SK-N-SH (cell line): Measurements from ENCODE around the gene SMARCA4. TPM values are rescaled to one million over a fixed set of nuclear protein-coding genes. Genes with fewer than 3 reads are reported as not detected.

ENCODE experiments used
- CTCF ChIA-PET: fragments of 300-600, 350-600 bp; formaldehyde crosslinking; extraction: SDS; loops from one replicate; lab custom pipeline; 2021; lab: Yijun Ruan, JAX
- POLR2A ChIA-PET: fragments of 350-600 bp; sonication (Branson Sonifier 250); formaldehyde crosslinking; extraction: SDS; loops from one replicate; lab custom pipeline; 2020; ENCODE audit warnings: antibody characterized with exemption, inconsistent platforms; lab: Yijun Ruan, JAX
- DNase-seq: peaks from one replicate; pipeline ENCODE4 v3.0.0; 2012
- H2AFZ ChIP-seq: fragments of 200-600 bp; sonication (generic); 2 replicates; pipeline ENCODE4 v1.8.1; 2016; ENCODE audit warnings: antibody characterized with exemption, mild to moderate bottlenecking, low read depth
- H3F3A ChIP-seq: fragments of 200-600 bp; sonication (generic); replicated peaks from 2 replicates; pipeline ENCODE3; 2016; ENCODE audit warnings: antibody characterized with exemption, mild to moderate bottlenecking; ENCODE audit not compliant: insufficient read depth
- H3K27ac ChIP-seq, 2 experiments: fragments of 200-500 bp in 1 of 2; fragments of 200-600 bp in 1 of 2; sonication (Bioruptor generic) in 1 of 2; sonication (generic), shearing (Covaris generic) in 1 of 2; 2 replicates each; pipeline versions ENCODE4 v1.5.1 to v1.6.1; 2014 to 2016; ENCODE audit warnings: low read depth in 2 of 2, inconsistent platforms in 1 of 2, low read length in 1 of 2, mild to moderate bottlenecking in 1 of 2, mixed read lengths in 1 of 2
- H3K27me3 ChIP-seq: fragments of 200-600 bp; sonication (generic), shearing (Covaris generic); 2 replicates; pipeline ENCODE4 v1.6.1; 2016; ENCODE audit warnings: mixed run types; ENCODE audit not compliant: insufficient read depth
- H3K36me3 ChIP-seq, 2 experiments: fragments of 200-500 bp in 1 of 2; fragments of 200-600 bp in 1 of 2; sonication (Bioruptor generic) in 1 of 2; sonication (generic) in 1 of 2; replicated peaks in 1 of 2; 2 replicates each; pipeline versions ENCODE3 to v1.5.1; 2014 to 2016; ENCODE audit warnings: low read length in 1 of 2, mild to moderate bottlenecking in 1 of 2; ENCODE audit not compliant: insufficient read depth in 2 of 2, control insufficient read depth in 1 of 2
- H3K4me1 ChIP-seq, 2 experiments: fragments of 200-500 bp in 1 of 2; fragments of 200-600 bp in 1 of 2; sonication (Bioruptor generic) in 1 of 2; sonication (generic), shearing (Covaris generic) in 1 of 2; 2 replicates each; pipeline versions ENCODE4 v1.5.1 to v1.6.1; 2014 to 2016; ENCODE audit warnings: low read depth in 1 of 2, low read length in 1 of 2, mixed run types in 1 of 2; ENCODE audit not compliant: insufficient read depth in 2 of 2, control insufficient read depth in 1 of 2
- H3K4me2 ChIP-seq: fragments of 200-600 bp; sonication (generic), shearing (Covaris generic); 2 replicates; pipeline ENCODE4 v1.6.1; 2017; ENCODE audit warnings: mixed run types
- H3K4me3 ChIP-seq, 2 experiments: fragments of 200-500 bp in 1 of 2; fragments of 200-600 bp in 1 of 2; sonication (Bioruptor generic) in 1 of 2; sonication (generic), shearing (Covaris generic) in 1 of 2; 2 replicates each; pipeline versions ENCODE4 v1.5.1 to v1.8.1; 2014 to 2016; ENCODE audit warnings: low read depth in 2 of 2, inconsistent platforms in 1 of 2, low read length in 1 of 2, mild to moderate bottlenecking in 1 of 2, mixed read lengths in 1 of 2, moderate library complexity in 1 of 2
- H3K79me2 ChIP-seq: fragments of 200-600 bp; sonication (generic); 2 replicates; pipeline ENCODE4 v1.8.1; 2017; ENCODE audit warnings: mild to moderate bottlenecking; ENCODE audit not compliant: insufficient read depth
- H3K9ac ChIP-seq: fragments of 200-600 bp; sonication (generic); 2 replicates; pipeline ENCODE4 v1.6.1; 2017; ENCODE audit warnings: mixed run types
- H3K9me2 ChIP-seq: fragments of 200-600 bp; sonication (generic); 2 replicates; pipeline ENCODE4 v1.6.1; 2017; ENCODE audit warnings: mixed run types
- H3K9me3 ChIP-seq: fragments of 200-600 bp; sonication (generic); 2 replicates; pipeline ENCODE4 v1.6.1; 2017; ENCODE audit warnings: mixed run types, mild to moderate bottlenecking, moderate library complexity
- H4K20me1 ChIP-seq: fragments of 200-600 bp; sonication (generic); 2 replicates; pipeline ENCODE4 v1.6.1; 2017; ENCODE audit warnings: mild to moderate bottlenecking, mixed run types; ENCODE audit not compliant: insufficient read depth
- CHD2 ChIP-seq: fragments of 150-350 bp; IDR thresholded peaks from 2 replicates; pipeline ENCODE4 v1.6.1; 2018; ENCODE audit warnings: low read length; ENCODE audit not compliant: partially characterized antibody
- ELF1 ChIP-seq: IDR thresholded peaks from 2 replicates; pipeline ENCODE4 v1.4.0; 2012
- EP300 ChIP-seq, 2 experiments: IDR thresholded peaks; 2 replicates each; pipeline versions ENCODE4 v1.4.0 to v1.6.1; 2012; ENCODE audit warnings: borderline replicate concordance in 1 of 2, low read depth in 1 of 2, low read length in 1 of 2
- FOSL2 ChIP-seq: IDR thresholded peaks from 2 replicates; pipeline ENCODE4 v1.4.0; 2012; ENCODE audit warnings: low read depth, mild to moderate bottlenecking, moderate library complexity, borderline replicate concordance
- FOXJ3 ChIP-seq: sonication (generic); formaldehyde crosslinking; IDR thresholded peaks from 2 replicates; pipeline ENCODE4 v1.5.1; 2020; ENCODE audit warnings: mild to moderate bottlenecking, missing genetic modification reagents
- FOXM1 ChIP-seq: IDR thresholded peaks from 2 replicates; pipeline ENCODE4 v1.4.0; 2012; ENCODE audit warnings: low read depth, mild to moderate bottlenecking
- GABPA ChIP-seq: IDR thresholded peaks from 2 replicates; pipeline ENCODE4 v1.4.0; 2012; ENCODE audit warnings: low read depth, mild to moderate bottlenecking
- GATA2 ChIP-seq: sonication (generic); formaldehyde crosslinking; IDR thresholded peaks from 2 replicates; pipeline ENCODE4 v1.5.0; 2020; ENCODE audit warnings: mild to moderate bottlenecking, missing genetic modification reagents
- POLR2AphosphoS5 ChIP-seq: IDR thresholded peaks from 2 replicates; pipeline ENCODE4 v1.6.1; 2012; ENCODE audit warnings: low read depth, low read length
- RXRA ChIP-seq: IDR thresholded peaks from 2 replicates; pipeline ENCODE4 v1.4.0; 2012; ENCODE audit warnings: low read depth, mild to moderate bottlenecking, borderline replicate concordance
- SIN3A ChIP-seq: IDR thresholded peaks from 2 replicates; pipeline ENCODE4 v1.6.1; 2012; ENCODE audit warnings: low read depth, mild to moderate bottlenecking, low read length, moderate library complexity, borderline replicate concordance
- SMC3 ChIP-seq: IDR thresholded peaks from 2 replicates; pipeline ENCODE4 v1.6.1; 2012; ENCODE audit warnings: low read depth, low read length, improper control_type of control experiment
- TAF1 ChIP-seq: IDR thresholded peaks from 2 replicates; pipeline ENCODE4 v1.6.1; 2012; ENCODE audit warnings: low read depth, mild to moderate bottlenecking, low read length, moderate library complexity, borderline replicate concordance
- YY1 ChIP-seq: IDR thresholded peaks from 2 replicates; pipeline ENCODE4 v1.4.0; 2012; ENCODE audit warnings: low read depth, mild to moderate bottlenecking
- WGBS: methylation state at CpG from one replicate; pipeline ENCODE4 v1.1.6; 2017; ENCODE audit warnings: low lambda C conversion rate; 5-methylcytosine and 5-hydroxymethylcytosine counted together
- polyA plus RNA-seq, 3 experiments: library from polyadenylated mRNA; depleted of rRNA; stranded (reverse); fragments of >200 nt; gene quantifications; 2 replicates each; pipeline ENCODE4 v1.2.3, GENCODE V29; 2012
- TF ChIP-seq, protein P1 (sequence below): fragments of 200-600 bp; sonication (generic); IDR thresholded peaks from 2 replicates; pipeline ENCODE4 v1.6.1; 2017; ENCODE audit warnings: antibody characterized with exemption, mild to moderate bottlenecking, moderate library complexity
- TF ChIP-seq, protein P2 (sequence below): fragments of 150-350 bp; IDR thresholded peaks from 2 replicates; pipeline ENCODE4 v1.6.1; 2017; ENCODE audit warnings: antibody characterized with exemption, low read length, low read depth, borderline replicate concordance
- TF ChIP-seq, protein P3 (sequence below): IDR thresholded peaks from 2 replicates; pipeline ENCODE4 v1.6.1; 2012; ENCODE audit warnings: mild to moderate bottlenecking, low read depth, low read length, moderate library complexity
- TF ChIP-seq, protein P4 (sequence below): IDR thresholded peaks from 2 replicates; pipeline ENCODE4; 2012

The SMARCA4 gene
- polyA plus RNA-seq, 1 of the 3 experiments (the other 2 are of a cell fraction) = 90.7 TPM

DNA sequence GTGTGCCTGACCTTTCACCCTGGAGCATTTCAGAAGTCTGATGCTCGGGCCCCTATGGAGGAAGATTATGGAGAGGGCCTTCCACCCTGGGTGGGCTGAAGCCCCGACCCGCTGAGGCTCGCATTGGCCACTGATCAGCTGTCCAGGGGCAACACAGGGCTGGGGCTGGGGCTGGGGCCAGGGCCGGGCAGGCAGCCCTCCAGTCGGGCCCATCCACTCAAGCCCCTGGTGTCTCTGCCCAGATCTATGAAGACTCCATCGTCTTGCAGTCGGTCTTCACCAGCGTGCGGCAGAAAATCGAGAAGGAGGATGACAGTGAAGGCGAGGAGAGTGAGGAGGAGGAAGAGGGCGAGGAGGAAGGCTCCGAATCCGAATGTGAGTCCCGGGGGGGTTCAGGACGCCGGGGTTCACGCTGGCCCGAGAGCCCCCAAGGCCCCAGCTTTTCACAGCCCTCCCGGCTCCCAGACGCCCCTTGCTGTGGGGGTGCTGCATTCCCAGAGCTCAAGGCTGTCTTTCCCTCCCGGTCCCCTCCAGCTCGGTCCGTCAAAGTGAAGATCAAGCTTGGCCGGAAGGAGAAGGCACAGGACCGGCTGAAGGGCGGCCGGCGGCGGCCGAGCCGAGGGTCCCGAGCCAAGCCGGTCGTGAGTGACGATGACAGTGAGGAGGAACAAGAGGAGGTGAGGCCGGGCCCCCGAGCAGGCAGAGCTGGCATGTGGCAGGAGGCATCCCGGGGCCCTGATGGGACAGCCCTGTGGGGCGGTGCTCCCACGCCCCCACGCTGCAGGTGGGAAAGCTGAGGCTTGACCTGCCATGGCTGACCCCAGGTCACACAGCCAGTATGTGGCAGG, 98.9 kb downstream of the SMARCA4 start:
- no peak for DNase-seq
- H3F3A ChIP-seq = peaks cover 4% of the 10 kb centered on the region
- no peaks in the 10 kb centered on the region for H3K27me3 ChIP-seq
- no peaks in the 10 kb centered on the region for H3K9me3 ChIP-seq
- H3K4me3 ChIP-seq = no peak overlapping the region
- peaks cover 3 to 45% of the 10 kb centered on the region in 2 experiments for H3K36me3 ChIP-seq
- ChIA-PET POLR2A (no interaction called here), CTCF (interaction anchor here (1.5 kb wide), 1 partner anchor 77 kb away, joined by 3 read pairs; no protein-coding TSS in a partner anchor)
- H3K27ac ChIP-seq = no peak overlapping the region
- H3K4me1 ChIP-seq = no peaks in the 10 kb centered on the region
- 93% methylated on average over 29 of the region's 43 CpGs for whole genome bisulfite sequencing
- H2AFZ ChIP-seq = no peak overlapping the region
- H3K4me2 ChIP-seq = no peak overlapping the region
- H3K9ac ChIP-seq = no peak overlapping the region
- H3K79me2 ChIP-seq = no peaks in the 10 kb centered on the region
- no peaks in the 10 kb centered on the region for H3K9me2 ChIP-seq
- no peaks in the 10 kb centered on the region for H4K20me1 ChIP-seq
- TF ChIP-seq, protein P1, sequence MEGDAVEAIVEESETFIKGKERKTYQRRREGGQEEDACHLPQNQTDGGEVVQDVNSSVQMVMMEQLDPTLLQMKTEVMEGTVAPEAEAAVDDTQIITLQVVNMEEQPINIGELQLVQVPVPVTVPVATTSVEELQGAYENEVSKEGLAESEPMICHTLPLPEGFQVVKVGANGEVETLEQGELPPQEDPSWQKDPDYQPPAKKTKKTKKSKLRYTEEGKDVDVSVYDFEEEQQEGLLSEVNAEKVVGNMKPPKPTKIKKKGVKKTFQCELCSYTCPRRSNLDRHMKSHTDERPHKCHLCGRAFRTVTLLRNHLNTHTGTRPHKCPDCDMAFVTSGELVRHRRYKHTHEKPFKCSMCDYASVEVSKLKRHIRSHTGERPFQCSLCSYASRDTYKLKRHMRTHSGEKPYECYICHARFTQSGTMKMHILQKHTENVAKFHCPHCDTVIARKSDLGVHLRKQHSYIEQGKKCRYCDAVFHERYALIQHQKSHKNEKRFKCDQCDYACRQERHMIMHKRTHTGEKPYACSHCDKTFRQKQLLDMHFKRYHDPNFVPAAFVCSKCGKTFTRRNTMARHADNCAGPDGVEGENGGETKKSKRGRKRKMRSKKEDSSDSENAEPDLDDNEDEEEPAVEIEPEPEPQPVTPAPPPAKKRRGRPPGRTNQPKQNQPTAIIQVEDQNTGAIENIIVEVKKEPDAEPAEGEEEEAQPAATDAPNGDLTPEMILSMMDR = no peak
- TF ChIP-seq, protein P2, sequence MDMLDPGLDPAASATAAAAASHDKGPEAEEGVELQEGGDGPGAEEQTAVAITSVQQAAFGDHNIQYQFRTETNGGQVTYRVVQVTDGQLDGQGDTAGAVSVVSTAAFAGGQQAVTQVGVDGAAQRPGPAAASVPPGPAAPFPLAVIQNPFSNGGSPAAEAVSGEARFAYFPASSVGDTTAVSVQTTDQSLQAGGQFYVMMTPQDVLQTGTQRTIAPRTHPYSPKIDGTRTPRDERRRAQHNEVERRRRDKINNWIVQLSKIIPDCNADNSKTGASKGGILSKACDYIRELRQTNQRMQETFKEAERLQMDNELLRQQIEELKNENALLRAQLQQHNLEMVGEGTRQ = no peak
- no peak for TF ChIP-seq SIN3A
- TF ChIP-seq, protein P3, sequence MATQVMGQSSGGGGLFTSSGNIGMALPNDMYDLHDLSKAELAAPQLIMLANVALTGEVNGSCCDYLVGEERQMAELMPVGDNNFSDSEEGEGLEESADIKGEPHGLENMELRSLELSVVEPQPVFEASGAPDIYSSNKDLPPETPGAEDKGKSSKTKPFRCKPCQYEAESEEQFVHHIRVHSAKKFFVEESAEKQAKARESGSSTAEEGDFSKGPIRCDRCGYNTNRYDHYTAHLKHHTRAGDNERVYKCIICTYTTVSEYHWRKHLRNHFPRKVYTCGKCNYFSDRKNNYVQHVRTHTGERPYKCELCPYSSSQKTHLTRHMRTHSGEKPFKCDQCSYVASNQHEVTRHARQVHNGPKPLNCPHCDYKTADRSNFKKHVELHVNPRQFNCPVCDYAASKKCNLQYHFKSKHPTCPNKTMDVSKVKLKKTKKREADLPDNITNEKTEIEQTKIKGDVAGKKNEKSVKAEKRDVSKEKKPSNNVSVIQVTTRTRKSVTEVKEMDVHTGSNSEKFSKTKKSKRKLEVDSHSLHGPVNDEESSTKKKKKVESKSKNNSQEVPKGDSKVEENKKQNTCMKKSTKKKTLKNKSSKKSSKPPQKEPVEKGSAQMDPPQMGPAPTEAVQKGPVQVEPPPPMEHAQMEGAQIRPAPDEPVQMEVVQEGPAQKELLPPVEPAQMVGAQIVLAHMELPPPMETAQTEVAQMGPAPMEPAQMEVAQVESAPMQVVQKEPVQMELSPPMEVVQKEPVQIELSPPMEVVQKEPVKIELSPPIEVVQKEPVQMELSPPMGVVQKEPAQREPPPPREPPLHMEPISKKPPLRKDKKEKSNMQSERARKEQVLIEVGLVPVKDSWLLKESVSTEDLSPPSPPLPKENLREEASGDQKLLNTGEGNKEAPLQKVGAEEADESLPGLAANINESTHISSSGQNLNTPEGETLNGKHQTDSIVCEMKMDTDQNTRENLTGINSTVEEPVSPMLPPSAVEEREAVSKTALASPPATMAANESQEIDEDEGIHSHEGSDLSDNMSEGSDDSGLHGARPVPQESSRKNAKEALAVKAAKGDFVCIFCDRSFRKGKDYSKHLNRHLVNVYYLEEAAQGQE = no peak
- TF ChIP-seq TAF1 = no peak
- no peak for TF ChIP-seq FOXJ3 (CRISPR knock-in tag)
- no peak for TF ChIP-seq CHD2
- no peak for TF ChIP-seq YY1
- TF ChIP-seq POLR2AphosphoS5 = no peak
- TF ChIP-seq GATA2 (CRISPR knock-in tag) = no peak
- no peak for TF ChIP-seq FOSL2
- TF ChIP-seq RXRA = no peak
- no peak for TF ChIP-seq SMC3
- TF ChIP-seq ELF1 = no peak
- no peak for TF ChIP-seq GABPA
- TF ChIP-seq, protein P4, sequence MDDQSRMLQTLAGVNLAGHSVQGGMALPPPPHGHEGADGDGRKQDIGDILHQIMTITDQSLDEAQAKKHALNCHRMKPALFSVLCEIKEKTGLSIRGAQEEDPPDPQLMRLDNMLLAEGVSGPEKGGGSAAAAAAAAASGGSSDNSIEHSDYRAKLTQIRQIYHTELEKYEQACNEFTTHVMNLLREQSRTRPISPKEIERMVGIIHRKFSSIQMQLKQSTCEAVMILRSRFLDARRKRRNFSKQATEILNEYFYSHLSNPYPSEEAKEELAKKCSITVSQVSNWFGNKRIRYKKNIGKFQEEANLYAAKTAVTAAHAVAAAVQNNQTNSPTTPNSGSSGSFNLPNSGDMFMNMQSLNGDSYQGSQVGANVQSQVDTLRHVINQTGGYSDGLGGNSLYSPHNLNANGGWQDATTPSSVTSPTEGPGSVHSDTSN = no peak
- TF ChIP-seq FOXM1 = no peak
- no peak for TF ChIP-seq EP300 (IDR thresholded peaks at IDR 0.05; ENCODE audit: borderline replicate concordance in 1 of 2, low read depth in 1 of 2, low read length in 1 of 2)
